H1 (cell line): ENCODE measurements around the gene ISG15. TPM values are rescaled to one million over a fixed set of nuclear protein-coding genes. Genes with fewer than 3 reads are reported as not detected.

Experiments
- ASH2L ChIP-seq: fragments of 200-600, 300-600 bp; sonication (generic); IDR thresholded peaks from one replicate; pipeline ENCODE4 v1.7.1; 2017; ENCODE audit warnings: low read length
- ATF3 ChIP-seq: IDR thresholded peaks from 2 replicates; pipeline ENCODE4 v1.6.1; 2011; ENCODE audit warnings: low read depth, mild to moderate bottlenecking, low read length; ENCODE audit not compliant: insufficient read depth
- CHD1 ChIP-seq: IDR thresholded peaks from 2 replicates; pipeline ENCODE4 v1.6.1; 2012; ENCODE audit warnings: low read depth, low read length, improper control_type of control experiment
- CREB1 ChIP-seq: IDR thresholded peaks from 2 replicates; pipeline ENCODE4 v1.6.1; 2012; ENCODE audit warnings: inconsistent platforms
- FOSL1 ChIP-seq: IDR thresholded peaks from 2 replicates; pipeline ENCODE4 v1.6.1; 2011; ENCODE audit warnings: mild to moderate bottlenecking, low read depth, low read length, moderate library complexity; ENCODE audit not compliant: insufficient read depth
- HDAC2 ChIP-seq, 2 experiments: fragments of 300-600 bp in 1 of 2; sonication (generic) in 1 of 2; IDR thresholded peaks; 2 replicates each; pipeline ENCODE4 v1.6.1; 2011 to 2012; ENCODE audit warnings: low read depth in 2 of 2, low read length in 2 of 2, mild to moderate bottlenecking in 2 of 2, moderate library complexity in 2 of 2, borderline replicate concordance in 1 of 2, inconsistent platforms in 1 of 2
- JUN ChIP-seq: IDR thresholded peaks from 2 replicates; pipeline ENCODE4 v1.6.1; 2011; ENCODE audit warnings: low read depth, mild to moderate bottlenecking, improper control_type of control experiment, low read length
- KDM4A ChIP-seq: IDR thresholded peaks from one replicate; pipeline ENCODE4 v1.7.1; 2012; ENCODE audit warnings: low read depth, mild to moderate bottlenecking, moderate library complexity, low read length, inconsistent platforms; ENCODE audit not compliant: severe bottlenecking
- KDM5A ChIP-seq: fragments of 200-600 bp; IDR thresholded peaks from 2 replicates; pipeline ENCODE4 v1.7.1; 2012; ENCODE audit warnings: mild to moderate bottlenecking, low read length, inconsistent platforms, mixed read lengths
- POU5F1 ChIP-seq: IDR thresholded peaks from 2 replicates; pipeline ENCODE4 v1.6.1; 2011; ENCODE audit warnings: low read depth, mild to moderate bottlenecking, low read length, moderate library complexity
- SIN3A ChIP-seq, 2 experiments: IDR thresholded peaks in 1 of 2; conservative IDR thresholded peaks in 1 of 2; 2 replicates each; pipeline ENCODE4 v1.6.1; 2011 to 2012; ENCODE audit warnings: low read length in 2 of 2, improper control_type of control experiment in 1 of 2, low read depth in 1 of 2, mild to moderate bottlenecking in 1 of 2
- SIX5 ChIP-seq: IDR thresholded peaks from 2 replicates; pipeline ENCODE4 v1.6.1; 2011; ENCODE audit warnings: mild to moderate bottlenecking, low read depth, low read length
- SP1 ChIP-seq: IDR thresholded peaks from 2 replicates; pipeline ENCODE4 v1.6.1; 2011; ENCODE audit warnings: low read depth, low read length
- TAF1 ChIP-seq: IDR thresholded peaks from 2 replicates; pipeline ENCODE4 v1.6.1; 2011; ENCODE audit warnings: mild to moderate bottlenecking, low read depth, low read length
- TBP ChIP-seq: IDR thresholded peaks from 2 replicates; pipeline ENCODE4 v1.6.1; 2011; ENCODE audit warnings: low read depth, low read length, improper control_type of control experiment
- TEAD4 ChIP-seq: IDR thresholded peaks from 2 replicates; pipeline ENCODE4 v1.6.1; 2012; ENCODE audit warnings: low read depth, low read length, inconsistent platforms, mixed read lengths
- polyA plus RNA-seq, 7 experiments: library from polyadenylated mRNA; depleted of rRNA in 3 of 7; stranded (reverse) in 5 of 7; unstranded in 2 of 7; fragments of >200 nt in 5 of 7; fragments of 200-250 nt in 2 of 7; gene quantifications; 1 replicate in 5 of 7; 2 replicates in 1 of 7; 4 replicates in 1 of 7; pipeline versions ENCODE4 v1.2.1 to v1.2.3, GENCODE V29; 2011 to 2013; ENCODE audit warnings: missing spikeins in 2 of 7, mixed read lengths in 2 of 7
- total RNA-seq: library from RNA; stranded (reverse); fragmentation: NEBNext Ultra II Directional; extraction: Animal tissue kit (Norgen Biotek cat#: 25700); gene quantifications from 2 replicates; pipeline ENCODE4 v1.2.1, GENCODE V29; 2021

ISG15 gene
- total and polyA plus RNA-seq, 2 of the 8 experiments (the other 6 are each of a cell fraction or from before 2014, with no cell fraction given): 29.3 to 121 TPM

- TF ChIP-seq HDAC2 (IDR thresholded peaks at IDR 0.05; ENCODE audit: borderline replicate concordance in 1 of 2, low read depth in 2 of 2, low read length in 2 of 2): 0 out of 4 replicates have a peak, but pooled peaks of 1 of the 2 experiments have one; percentile 37
- no peak for TF ChIP-seq SIN3A (conservative IDR thresholded peaks at IDR 0.05 in 1 of 2, IDR thresholded peaks at IDR 0.05 in 1 of 2; ENCODE audit: low read depth in 1 of 2, low read length in 2 of 2)
- no peak for TF ChIP-seq FOSL1
- TF ChIP-seq TBP: 0 out of 2 replicates have a peak, but pooled peaks have one; percentile 19
- no peak for TF ChIP-seq SP1
- no peak for TF ChIP-seq ATF3
- no peak for TF ChIP-seq POU5F1
- peak; percentile 25 for TF ChIP-seq ASH2L
- no peak for TF ChIP-seq JUN
- TF ChIP-seq CREB1: peak; percentile 22; the same call in 1 of the 2 replicates
- no peak for TF ChIP-seq SIX5
- peak; percentile 19 for TF ChIP-seq KDM4A
- TF ChIP-seq CHD1: no peak
- 0 out of 2 replicates have a peak, but pooled peaks have one; percentile 19 for TF ChIP-seq TAF1
- no peak for TF ChIP-seq KDM5A
- TF ChIP-seq TEAD4: no peak
- TF ChIP-seq, all 59 proteins: peak for 12
Observed at GRCh38 chr1:1040004-1040991, 27.0 kb downstream of the ISG15 start (continued).
